HG02981 (cell line): ENCODE results near the gene CDC20B.

ENCODE experiments used
- ATAC-seq: cut with Tn5 transposase; IDR thresholded peaks from one replicate; pipeline ENCODE4 v1.9.1; 2021; ENCODE audit warnings: mild to moderate bottlenecking, moderate library complexity; ENCODE audit not compliant: unreplicated experiment

The CDC20B gene, protein sequence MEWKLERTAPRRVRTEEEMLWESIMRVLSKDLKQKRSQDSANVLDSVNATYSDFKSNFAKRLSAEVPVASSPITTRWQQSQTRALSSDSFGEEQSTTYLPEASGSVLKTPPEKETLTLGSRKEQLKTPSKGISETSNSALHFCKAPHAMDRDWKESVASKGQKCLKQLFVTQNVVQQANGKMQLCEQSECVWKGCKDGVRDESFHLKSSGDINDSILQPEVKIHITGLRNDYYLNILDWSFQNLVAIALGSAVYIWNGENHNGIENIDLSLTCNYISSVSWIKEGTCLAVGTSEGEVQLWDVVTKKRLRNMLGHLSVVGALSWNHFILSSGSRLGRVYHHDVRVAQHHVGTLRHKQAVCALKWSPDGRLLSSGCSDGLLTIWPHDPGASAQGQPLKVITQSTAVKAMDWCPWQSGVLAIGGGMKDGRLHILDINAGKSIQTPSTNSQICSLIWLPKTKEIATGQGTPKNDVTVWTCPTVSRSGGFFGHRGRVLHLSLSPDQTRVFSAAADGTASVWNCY

DNA sequence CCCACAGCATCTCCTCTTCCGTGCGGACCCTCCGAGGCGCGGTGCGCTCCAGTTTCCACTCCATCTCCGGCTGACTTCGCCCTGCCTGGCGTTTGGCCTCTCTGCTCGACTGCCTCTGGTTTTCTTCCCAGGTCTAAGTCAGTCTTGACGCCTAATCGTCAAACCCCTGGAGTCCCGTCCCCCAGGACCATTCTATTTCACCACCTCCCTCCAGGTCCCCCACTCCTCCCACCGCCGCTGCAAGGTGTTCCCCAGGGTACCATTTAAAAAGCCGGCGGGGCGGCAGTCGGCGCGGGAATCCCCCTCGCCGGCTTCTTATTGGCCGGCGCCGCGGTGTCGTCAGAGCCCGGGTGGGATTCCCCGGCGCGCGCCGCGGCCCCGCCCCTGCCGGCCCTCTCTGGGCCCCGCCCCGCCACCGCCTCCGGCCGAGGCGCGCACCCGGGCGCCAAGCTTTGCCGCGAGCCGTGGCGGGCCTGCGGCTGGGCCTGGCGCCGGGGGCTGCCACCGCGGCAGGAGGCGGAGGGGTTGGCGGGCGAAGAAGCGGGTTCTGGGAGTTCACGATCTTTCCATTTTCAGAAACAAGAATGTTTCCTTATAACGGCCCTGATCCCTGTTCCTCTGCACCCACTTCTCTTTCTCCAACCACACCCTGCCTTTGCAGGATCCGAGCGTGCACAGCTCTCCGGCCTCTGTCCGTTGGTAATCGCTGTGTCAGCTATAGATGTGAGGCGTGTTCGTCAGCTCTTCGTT is at the start of gene CDC20B:
TSS of gene CDC20B (minus strand) at position 241 of the 750 bp plus-strand sequence. CDS start at position 64, 177 bp downstream.
- ATAC-seq, result peak; percentile 86

GRCh38 chr5:55222092-55222984 is 49.4 kb upstream of the CDC20B start:
- no peak for ATAC-seq

DNA sequence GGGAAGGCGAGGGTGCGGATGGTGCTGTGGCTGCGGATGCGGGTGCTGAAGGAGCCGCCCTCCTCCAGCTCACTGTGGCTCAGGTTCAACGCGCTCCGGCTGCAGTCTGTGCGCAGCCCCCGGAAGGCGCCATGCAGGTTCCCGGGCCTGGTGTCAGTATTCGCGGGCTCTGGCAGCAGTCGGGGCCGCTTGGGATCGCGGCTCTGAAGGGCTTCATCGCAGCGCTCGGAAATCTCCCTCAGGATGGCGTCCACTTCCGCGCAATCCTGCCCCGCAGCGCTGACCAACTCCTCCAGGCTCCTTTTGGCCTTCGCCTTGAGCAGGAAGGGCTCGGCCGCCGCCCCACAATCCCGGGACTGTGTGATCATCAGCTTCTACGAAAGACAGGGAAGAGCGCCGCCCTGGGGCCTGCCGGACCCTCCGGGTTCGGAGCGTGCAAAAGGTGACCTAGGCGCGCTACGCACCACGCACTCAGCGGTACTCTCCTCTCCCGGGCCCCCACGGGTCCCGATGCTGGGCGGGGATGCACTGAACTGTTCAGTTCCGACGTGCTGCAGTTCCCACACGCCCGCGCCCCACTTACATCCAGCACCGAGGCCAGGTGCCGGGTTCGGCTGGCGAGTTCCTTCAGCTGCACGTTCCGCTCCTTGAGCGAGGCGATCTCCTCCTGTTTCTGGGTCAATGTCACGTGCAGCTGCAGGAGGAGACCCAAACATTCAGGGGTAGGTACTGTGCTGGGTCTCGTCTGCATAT is 47.6 kb upstream of the CDC20B start:
- no peak for ATAC-seq

DNA sequence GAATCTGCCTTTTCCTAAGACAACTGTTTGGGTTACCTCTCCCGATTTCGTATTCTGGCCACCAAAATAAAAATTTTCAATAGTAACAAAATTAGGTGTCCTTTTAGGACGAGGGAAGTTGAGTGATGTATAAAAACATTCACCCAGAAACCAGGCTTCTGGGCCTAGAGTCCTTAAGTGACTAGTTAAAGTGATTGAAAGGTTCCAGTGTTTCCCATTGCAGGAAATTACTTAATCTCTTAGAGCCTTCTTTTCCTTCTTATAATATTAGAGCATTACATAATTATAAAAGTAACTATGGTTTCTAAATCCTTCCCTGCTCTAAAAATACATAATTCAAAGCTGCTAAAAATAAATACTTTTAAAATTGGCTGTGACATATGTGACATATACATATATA is 46.8 kb upstream of the CDC20B start:
- no peak for ATAC-seq

- no peak for ATAC-seq
Observed at GRCh38 chr5:55218967-55219366, 46.0 kb upstream of the CDC20B start.

DNA sequence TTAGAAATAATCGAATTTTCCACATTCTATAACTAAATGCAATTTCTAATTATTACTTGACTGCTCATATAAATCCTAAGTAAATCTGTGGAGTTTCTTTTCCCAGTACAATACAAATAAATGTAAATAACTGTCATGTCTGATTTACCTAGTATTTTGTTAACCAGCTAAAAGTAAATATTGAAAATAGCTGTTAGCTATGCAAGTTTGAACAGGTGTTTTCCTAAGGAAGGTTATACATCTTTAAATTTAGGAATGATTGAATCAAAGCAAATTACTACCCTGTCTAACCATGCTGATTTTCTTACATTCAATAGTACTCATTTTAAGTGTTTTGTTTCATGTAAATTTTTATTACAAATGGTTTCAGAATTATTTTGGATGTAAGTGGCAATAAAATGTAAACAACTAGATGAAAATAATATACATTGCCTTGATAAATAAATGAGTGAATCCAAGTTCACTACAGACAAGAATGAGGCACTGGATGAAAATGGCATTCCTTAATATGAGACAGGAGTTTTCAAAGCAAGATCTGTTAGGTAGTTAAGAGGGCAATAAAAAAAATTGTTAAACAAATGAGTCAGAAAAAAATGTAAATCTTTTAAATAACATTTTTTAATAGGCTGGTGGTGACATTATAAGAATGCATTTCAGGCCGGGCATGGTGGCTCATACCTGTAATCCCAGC is 38.4 kb upstream of the CDC20B start:
- ATAC-seq, result no peak

GRCh38 chr5:55205001-55205400 is 32.0 kb upstream of the CDC20B start:
- no peak for ATAC-seq

DNA sequence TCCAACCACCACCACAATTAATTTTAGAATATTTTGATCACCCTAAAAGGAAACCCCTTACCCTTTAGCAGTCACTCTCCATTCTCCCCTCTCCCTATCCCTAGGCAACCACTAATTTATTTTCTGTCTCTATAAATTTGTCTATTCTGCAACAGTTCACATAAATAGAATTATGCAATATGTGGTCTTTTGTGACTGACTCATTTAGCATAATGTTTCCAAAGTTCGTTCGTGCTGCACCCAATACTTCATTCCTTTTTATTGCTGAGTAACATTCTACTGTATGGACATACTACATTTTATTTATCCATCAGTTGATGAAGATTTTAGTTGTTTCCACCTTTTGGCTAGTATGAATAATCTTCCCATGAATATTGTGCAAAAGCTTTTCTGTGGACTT is 18.2 kb upstream of the CDC20B start:
- ATAC-seq, result no peak

DNA sequence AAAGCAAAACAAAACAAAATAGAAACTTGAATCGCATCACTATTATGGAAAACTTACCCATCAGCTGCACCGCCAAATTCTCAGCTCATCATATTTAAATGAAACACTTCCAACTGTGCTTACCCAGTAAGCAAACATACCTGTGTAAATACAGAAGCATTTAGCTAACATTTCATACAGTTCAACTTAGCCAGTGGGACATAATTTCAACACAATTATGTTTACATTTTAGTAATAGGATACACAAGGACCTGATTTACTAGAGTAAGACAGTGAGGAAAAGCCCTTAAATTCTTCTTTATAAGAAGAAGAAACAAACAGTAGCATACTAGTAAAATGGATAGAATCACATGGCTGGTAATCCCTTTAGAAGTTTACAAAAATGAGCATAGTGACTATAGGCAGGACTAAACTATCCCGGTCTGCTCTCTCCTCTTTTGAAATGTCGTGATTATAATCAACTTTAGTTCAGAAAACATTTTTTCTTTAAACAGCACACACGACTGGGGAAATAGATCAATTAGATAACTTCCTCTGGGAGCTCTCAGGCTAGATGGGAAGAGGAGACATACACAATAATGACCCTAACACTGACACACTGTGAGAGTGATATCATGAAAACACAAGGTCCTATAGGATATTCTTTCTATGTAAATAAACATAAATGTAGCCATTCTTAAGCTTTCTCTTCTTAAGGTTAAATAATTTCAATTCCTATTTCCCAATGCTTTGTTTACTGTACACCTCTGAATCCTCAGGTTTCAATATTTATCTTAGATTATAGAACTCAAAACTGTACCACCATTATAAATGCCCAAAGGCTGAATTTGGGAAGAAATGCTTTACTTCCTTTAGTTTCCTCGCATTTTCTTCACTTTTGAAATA is 15.9 kb upstream of the CDC20B start:
- ATAC-seq, result no peak

GRCh38 chr5:55187370-55187769 is 14.4 kb upstream of the CDC20B start:
- ATAC-seq, result no peak

GRCh38 chr5:55180016-55180415 is 7.0 kb upstream of the CDC20B start:
- no peak for ATAC-seq

GRCh38 chr5:55177078-55177477 is 4.1 kb upstream of the CDC20B start:
- ATAC-seq, result no peak

- ATAC-seq, result no peak
Observed at GRCh38 chr5:55176176-55176818, 3.3 kb upstream of the CDC20B start.

- no peak for ATAC-seq
Observed at GRCh38 chr5:55175781-55176175, 2.8 kb upstream of the CDC20B start.

GRCh38 chr5:55173687-55174230 is 782 bp upstream of the CDC20B start:
- peak; percentile 11 for ATAC-seq

DNA sequence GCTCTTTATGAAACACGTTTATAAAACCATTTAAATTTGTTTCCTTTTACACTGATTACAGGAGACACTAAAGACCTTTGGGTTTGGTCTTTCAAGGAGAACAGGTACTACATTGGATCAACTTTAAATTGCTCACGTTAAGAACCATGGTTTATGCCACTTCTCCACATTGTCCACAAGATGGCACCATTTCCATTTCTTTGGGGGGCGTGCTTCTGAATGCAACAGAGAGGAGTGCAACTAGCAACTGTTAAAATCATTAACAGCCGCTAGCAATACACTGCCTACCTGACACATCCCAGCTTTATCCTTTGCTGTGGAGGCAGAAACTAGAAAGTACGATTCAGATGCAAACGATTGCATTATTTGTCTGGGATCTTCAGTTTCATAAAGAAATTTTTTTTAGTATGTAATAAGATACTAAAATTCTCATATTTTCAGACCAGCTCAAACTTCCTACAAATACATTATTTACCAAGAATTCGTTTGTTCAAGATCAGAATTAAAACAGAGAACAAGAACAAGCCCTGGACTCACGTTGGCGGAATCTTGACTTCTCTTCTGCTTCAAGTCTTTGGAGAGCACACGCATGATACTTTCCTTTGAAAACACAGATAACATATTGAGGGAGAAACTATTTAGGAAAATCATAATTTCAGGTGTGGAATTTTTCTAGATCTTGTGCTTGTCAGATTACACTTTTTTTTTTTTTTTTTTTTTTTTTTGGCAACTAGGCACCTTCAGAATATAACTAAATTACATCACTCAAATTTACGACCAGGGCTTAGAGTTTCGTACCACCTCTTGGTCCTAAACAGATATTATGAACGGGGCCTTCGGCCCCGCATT is 702 bp downstream of the CDC20B start:
- ATAC-seq, result peak; percentile 59

GRCh38 chr5:55171471-55171870 is 1.5 kb downstream of the CDC20B start:
- ATAC-seq, result no peak
